CD4-positive, alpha-beta T cell treated with Interleukin-17A for 4 hours (primary cell): Measurements from ENCODE around the gene CNTFR.
A peak's percentile ranks its signal among the peaks of the same experiment; 100 is the strongest.

Source experiments
- DNase-seq: peaks from one replicate; pipeline ENCODE4 v3.0.0-alpha.2; 2020; ENCODE audit warnings: mixed read lengths

CNTFR gene

DNA sequence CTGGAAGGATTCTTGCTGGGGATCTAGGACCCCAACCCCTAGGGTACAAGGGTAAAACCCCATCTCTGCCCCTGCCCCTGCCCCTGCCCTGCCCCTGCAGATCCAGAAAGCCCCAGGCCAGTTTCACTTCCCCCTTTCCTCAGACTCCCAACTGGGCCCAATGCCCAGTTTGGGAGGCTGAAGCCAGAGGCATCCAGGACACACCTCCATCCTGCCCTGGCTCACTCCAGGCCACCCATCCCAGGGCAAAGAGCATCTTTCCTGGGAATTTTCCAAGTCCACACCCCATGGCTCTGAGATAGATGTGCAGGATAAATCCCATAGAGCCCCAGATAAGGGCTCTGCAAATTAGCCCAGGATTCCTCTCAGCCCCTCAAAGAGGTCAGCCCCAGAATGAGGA lies 17.4 kb downstream of the CNTFR start:
- no peak for DNase-seq

DNA sequence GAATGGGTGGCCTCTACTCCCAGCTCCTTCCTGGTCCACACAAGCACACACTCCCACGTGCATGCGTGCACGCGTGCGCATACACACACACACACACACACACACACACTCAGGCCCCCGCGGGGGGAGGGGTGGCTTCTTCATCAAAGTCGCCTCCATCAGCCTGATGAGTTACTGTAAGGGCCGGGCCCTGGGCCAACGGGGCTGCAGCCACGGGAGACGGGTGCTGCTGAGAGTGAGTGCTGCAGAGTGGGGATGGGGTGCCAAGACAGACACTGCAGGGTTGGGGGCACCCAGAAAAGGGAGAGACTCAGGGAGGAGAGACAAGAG lies 18.1 kb downstream of the CNTFR start:
- DNase-seq: no peak

DNA sequence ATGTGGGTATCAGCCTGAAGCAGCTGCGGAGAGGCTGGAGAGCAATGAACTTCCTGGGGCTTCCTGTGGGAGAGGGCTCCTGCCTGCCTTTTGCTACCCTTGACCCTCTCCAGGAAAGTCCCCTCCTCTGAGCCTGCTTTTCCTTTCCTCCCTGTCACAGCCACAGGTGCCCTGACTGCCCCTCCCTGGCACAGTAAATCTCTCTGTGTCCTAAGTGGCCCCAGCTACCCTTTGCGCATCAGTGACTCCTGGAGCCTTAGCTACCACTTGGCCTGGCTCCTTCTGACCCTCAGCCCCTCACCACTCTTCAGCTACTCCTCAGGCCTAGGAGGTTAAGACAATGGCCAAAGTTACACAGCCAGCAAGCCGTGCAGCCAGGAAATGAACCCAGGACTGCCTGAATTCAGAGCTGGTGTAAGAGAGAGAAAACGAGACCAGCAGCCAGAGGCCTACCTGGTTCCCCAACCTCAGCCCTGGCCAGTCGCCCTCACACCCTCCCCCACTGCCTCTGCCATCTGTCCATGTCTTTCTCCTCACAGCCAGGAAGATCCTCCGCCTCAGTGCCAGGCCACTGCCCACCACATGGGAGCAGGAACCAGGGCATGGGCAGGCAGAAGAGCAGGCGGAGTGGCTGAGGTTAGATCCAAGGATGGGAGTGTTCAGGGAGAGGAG lies 18.6 kb downstream of the CNTFR start:
- no peak for DNase-seq

DNA sequence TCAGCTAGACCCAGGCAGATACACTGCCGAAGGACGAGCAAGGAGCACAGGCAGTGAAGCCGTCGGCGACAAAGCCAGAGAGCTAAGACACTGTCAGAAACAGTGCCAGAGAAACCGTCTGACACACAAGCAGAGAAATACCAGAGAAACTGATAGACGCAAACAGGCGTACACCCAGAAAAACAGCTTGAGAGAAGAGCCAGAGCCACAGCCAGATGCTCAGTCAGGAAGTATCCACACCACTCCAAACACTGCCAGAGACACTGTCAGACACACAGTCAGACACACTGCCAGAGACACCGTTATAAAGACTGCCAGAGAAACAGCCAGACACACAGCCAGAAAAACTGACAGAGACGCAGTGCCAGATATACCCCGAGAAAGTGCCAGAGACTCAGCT lies 19.1 kb downstream of the CNTFR start:
- no peak for DNase-seq

DNA sequence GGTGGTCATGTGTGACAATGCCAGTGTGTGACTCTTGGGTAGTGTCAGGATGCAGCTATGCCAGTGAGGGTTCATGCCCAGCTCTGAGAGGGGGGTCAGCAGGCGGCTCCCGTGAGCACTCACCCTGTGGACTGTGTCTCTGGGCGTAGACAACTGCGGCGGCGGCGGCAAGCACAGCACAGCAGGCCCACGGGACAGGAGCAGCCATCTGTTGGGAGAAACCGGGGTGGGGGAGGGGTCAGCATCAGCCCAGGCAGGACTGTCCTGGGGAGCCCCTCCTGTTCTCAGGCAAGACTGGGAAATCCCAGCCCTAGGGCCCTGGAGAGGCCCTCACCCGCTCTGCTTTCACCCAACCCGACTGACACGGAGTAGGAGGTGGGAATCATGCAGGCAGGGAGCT lies 20.8 kb downstream of the CNTFR start:
- DNase-seq: no peak

DNA sequence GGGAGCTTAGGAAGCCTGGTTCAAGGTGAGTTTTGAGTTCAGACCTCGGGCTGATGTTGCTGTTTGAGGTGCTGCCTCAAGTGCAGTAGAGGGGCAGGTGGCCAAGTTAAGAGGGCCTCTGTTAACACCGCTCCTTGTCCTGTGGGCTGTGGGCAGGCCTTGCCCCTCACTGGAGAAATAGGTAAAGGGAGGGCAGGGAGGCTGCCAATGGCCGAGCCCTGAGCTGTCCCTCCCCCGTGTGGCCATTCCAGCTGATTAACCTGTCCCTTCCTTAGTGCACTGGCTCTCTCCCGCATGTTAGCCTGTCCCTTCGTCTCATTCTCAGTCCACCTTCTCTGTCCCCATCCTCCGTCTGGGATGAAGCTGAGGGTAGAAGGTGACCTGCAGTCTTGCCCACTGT lies 21.4 kb downstream of the CNTFR start:
- DNase-seq: no peak

DNA sequence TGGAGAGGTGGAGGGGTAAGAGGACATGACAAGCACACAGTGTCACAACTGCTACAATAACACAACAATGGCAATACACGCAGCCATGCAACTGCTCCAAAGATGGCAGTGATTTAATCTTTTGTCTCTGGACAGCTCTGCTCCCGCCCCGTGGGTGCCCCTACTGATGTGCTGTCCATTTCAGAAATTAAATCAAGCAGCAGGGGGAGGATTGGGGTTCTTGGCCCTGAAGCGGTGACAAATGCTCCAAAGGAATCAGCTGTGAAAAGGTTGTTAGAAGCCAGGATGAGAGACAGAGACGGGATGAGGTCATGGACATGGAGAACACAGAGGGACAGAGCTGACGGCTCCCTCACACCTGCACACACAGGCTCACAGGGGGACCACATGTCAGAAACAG lies 22.6 kb downstream of the CNTFR start:
- DNase-seq: no peak

DNA sequence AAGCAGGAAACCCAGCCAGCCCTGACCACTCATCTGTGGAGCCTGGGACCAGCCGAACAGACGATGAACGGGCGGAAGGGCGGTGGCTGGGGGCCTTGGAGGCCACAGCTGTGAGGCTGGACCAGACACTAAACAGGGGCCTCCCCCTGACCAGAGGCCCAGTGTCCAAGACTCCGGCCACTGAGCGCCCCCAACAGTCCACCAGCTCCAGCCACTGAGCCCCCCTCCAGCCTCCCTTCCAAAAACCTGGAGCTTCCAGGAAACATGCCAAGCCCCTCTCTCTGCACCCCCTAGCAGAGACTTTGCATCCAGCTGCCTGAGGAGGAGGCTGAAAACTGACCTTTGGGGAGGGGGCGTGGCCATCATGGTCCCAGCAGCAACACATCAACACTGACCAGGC lies 23.2 kb downstream of the CNTFR start:
- DNase-seq: no peak

DNA sequence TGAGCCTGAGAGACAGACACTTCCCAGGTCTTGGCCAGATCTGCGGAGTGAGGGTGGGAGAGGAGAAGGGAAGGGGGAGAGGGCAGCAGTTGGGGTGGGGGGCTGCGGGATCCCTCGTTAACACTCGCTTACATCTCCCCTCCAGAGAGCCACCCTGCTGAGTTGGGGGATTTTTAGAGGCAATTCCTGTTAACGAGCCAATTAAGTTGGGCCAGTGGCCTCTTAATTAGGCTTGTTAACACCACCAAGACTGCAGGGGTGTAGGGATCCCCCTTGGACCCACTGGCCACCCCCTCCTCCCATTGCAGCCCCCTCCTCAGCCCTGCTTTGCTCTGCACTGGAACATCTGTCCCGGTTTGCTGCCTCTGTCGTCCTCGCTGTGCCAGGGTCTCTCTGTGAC lies 23.7 kb downstream of the CNTFR start:
- no peak for DNase-seq

DNA sequence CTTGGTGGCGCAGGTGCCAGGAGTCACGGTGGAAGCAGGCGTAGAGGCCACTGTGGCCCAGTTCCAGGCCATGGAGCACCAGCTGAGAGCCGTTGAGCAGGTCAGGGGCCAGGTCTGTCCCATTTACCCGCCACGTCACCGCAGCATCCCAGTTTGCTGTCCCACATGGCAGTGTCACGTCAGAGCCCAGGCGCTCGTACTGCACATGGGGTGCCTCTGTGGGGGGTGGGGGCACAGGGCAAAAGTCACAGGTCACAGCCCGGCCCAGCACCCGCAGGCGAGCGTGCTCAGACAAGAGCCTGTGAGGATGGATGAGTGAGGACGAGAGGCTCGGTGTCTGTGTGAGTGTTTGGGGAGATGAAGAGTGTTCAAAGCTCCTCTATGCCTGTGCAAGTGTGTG lies 24.9 kb downstream of the CNTFR start:
- DNase-seq: no peak

DNA sequence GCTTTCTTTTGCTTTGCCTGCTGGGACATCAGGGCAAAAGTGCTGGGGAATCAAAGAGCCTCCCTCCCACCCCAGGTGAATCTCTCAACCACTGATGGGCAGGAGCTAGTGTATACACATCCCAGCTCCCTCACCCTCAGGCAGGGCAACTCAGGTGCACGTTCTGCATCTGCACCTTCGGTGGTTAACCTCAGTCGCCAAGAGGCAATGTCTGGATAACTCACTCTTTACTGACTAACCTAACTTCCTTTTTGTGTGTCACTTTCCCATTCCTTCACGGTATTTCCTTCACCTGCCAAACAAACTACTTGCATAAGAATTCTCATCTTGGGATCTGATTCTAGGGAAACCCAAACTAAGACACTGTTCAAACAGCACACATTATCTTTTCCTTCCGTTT lies 26.3 kb downstream of the CNTFR start:
- DNase-seq: no peak

DNA sequence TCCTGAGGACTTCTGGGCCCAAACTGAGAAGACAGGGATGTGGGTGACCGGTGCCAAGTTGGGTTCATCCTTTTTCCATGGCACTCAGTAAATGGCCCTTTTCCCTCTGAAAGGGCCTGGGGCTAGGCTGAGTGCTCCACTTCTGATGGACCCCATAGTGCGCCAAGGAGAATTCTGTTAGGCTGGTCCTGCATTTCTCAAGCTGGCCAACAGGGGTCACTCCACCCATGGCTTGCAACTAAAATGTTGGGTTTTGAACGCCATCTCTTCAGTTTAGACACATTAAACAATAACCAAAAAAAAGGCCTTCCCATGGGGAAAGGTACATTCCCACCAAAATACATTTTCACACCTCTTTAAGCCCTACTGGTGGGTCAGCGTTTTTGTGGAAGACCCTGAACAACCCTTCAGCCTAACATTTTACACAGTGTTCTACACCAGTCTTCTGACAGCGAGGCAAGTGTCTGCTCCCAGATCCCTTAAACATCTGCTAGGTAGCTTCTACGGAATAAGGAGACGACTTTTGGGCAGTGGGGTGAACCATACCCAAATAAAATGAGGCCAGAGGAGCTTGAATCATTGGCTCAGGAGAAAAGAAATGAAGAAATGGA lies 27.3 kb downstream of the CNTFR start:
- DNase-seq: peak; percentile 18

DNA sequence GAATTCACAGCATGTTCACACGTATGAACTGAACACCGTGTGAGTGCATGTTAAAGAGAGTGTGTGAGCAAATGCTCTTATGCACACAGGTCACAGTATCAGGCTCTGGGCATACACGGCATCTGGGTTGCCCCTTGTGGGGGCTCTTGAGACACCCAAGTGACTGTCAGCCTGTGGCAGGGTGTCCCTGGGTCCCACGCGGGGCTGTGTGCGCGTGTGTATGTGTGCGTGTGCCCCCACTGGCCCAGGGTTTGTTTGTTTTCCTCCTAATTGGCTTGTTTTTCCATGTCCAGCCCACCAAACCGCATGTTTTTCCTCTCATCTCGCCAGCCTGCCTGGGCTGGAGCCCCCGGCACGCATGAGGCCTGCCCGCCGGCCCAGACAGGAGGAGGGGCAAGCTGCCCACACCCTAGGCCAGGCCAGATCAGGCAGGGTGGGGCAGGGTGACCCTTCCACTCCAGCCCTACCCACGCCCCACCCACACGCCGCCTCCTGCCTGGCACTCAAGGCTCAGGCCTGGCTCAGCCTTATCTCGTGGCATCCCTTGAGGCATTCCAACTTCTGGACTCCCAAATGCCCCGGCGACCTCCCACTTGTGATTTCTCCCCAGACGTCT lies 28.8 kb downstream of the CNTFR start:
- no peak for DNase-seq

DNA sequence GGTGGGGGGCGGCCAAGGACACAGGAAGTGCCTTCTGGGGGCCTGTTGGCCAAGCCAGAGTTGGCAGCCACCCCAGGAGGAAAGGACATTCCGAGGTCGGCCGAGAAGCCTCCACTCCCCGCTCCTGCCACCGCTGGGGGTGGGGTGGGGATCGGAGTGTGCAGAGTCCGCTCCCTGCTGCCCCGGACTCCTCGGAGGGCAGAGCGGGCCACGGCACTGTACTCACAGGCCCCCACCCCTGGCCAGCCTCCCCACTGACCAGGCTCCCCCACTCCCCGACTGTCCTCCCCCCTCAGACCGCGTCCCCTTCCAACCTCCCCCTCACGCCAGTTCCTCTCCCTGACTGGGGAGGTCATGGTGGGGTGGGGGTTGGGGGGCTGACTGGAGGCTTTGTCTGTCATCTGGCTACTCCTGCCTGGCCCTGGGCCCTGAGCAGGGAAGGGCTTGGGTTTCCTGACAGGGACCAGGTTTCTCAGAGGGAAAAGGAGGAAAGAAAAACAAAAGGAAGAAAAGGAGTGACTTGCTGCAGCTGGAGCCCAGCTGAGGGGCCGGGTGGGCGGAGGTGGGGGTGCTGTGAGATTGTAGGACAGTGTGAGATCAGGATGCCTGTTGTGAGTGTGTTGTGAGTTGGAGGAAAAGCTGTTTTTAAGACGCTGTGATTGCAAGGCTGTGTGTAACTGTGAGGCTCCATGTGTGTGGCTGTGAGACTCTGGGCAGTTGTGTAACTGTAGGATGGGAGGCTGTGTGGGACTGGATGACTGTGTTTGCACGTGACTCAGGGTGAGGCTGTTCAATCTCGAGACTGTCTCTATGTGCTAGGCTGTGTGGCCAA lies 29.7 kb downstream of the CNTFR start:
- DNase-seq: no peak

DNA sequence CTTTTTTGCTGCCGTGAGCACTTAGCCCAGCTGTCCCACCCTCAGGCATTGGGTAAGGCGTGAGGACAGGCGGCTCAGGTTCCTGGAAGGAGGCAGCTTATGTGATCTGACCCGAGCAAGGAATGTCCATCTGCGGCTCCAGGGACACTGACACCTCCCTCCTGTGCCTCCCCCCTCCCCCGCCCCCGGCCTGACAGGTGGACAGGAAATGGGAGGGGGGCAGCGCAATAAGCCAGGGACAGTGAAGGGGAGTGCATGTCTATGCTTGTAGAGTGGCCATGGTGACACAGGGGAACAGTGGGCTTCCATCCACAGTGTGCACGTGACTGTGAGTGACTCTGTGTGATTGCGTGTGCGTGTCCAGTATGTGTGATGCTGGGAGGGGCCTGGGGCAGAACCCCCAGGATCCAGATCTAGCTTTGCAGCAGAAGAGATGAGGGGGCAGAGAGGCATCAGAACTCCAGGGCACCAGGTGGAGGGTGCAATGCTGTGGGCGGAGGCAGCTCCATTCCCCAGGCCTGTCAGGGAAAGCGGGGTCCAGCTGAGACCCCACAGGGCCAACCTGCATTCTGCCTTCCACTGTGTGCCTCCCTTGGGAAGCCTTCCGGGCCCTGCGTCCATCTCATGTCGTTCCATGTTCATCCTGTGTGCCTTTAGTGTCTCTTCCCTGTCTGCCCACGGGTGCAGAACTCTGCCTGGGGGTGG lies 30.5 kb downstream of the CNTFR start:
- no peak for DNase-seq

DNA sequence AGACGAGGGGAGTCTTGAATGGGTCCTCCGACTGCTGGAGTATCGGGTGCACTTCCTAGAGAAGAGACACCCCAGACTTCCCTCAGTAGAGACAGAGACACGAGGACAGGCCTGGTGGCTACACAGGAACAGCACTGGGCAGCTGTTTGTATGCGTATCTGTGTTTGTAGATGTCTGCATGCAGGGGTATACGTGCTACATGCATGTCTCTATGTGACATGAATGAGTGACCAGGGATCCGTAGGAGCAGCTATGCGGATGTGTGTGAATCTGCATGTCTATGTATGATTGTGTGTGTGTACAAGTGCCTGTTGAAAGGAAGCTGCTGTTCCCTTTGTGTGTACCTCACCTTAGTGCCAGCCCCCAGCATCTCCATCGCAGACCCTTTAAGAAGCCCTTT lies 31.2 kb downstream of the CNTFR start:
- DNase-seq: no peak

DNA sequence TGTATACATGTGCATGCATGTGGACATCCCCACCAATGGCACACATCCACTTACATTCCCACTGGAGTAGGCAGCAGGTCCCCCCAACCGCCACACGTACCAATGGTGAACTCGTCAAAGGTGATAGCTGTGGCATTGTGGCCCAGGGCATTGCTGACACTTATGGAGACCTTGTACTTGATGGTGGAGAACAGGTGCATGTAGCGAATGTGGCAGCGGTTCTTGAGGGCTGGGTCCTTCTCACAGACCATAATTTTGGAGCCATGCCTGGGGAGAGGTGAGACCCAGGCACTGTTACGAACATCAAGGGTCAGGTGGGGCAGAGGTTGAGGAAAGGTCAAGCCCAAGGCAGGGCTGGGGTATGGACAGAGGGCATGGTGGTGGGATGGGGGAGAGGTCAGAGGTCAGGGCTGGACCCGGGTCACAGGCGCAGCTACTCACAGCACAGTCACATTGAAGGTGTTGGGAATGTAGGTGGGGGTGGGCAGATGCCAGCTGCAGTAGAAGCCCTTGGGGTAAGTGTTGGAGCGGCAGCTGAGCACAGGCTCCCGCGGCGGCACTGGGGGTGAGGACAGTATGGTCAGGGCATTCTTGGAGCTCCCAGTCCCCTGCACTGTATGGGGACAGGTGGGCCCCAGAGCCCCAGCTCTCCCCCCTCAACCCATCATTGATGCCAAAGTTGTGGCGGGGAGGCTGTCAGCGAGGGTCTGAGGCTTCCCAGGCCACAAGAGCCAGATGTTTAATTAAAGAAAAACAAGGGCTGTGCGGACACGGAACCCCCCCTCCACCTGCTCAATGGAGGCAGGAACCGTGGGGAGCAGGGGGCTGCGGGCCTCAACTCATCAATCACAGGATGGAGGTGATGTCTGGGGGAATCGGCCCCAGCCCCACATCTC lies 31.9 kb downstream of the CNTFR start:
- DNase-seq: no peak

DNA sequence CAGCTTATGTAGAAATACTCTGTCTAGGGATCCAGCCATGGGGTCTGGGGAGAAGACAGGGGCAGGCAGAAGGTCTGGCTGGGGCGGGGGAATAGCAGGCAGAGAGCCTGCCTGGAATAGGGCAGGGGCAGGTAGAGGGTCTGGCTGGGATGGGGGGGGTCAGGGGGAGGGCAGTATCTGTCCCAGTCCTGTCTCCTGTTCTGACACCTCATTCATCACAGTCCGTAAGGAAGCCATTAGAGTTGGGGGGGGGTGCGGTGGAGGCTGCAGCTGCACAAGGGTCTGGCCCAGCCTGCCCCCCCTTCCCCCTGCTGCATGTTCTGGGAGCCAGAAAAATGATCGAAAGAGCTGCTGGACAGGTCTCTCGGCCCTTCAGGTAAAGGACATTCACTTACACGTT lies 32.6 kb downstream of the CNTFR start:
- no peak for DNase-seq

DNA sequence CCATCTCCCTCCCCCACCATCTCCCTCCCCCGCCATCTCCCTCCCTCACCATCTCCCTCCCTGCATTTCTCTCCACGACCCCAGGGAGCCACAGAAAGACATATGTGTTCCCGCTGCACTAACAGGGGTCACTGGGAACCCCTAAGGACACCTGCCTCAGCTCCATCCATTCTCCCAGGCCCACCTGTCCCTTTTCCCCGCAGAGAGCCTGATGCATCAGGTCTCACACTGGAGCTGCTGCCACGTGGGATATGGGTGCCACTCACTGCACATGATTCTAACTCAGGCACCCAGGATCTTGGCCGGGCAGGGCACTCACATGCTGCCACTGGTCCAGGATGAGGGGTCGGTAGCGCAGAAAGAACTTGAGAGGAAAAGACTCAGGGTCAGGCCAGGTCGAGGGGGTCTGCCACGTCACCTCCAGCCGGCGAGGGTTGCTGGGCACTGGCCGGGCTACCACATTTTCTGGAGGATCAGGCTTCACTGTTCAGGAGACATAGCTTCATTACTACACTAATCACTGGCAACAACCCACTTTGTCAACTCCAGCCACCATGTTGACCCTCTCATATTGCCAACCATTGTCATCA lies 33.5 kb downstream of the CNTFR start:
- DNase-seq: no peak

DNA sequence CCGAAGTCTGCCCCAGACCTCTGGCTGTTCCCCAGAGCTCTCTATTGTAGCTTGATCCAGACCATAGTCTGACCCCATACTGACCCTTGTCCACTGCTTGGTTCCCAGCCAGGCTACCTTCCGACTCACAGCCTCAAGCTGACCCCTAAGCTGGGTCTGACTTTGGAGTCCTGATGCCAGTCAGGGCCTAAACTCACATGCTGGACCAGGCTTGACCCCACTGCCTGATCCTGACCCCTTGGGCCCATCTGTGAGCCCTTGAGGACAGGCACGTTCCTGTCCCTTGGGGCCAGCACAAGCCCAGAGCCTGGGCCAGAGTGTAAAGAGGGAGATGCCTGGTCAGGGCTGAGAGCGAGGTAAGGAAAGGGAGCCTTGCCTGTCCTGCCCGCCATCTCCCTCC lies 34.0 kb downstream of the CNTFR start:
- no peak for DNase-seq

DNA sequence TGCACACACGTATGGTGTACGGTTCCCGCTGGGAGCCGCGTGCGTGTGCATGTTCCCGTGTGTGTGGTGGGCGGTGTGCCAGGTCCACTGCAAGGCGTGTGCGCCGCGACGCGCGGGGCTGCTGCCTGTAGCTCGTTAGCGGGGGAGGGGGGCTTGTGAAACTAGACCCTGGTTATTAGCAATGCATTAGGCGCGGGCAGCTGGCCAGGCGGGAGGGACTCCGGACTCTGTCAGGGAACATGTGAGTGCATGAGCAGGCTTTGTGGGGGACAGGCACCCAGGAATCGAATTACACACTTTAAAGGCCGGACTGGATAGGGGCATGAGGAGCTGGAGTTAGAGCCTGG lies 34.5 kb downstream of the CNTFR start:
- DNase-seq: no peak
